G401.6 (cell line): ENCODE measurements around the gene HOXB4.

ENCODE experiments used
- FAIRE-seq: peaks from 2 replicates; lab custom pipeline; 2012; peaks lifted over from hg19 to GRCh38; lab: Jason Lieb, UNC

HOXB4 gene

GRCh38 chr17:48601539-48602425 lies 23.6 kb upstream of the HOXB4 start:
- FAIRE-seq: no peak

GRCh38 chr17:48601207-48601538 lies 23.0 kb upstream of the HOXB4 start:
- FAIRE-seq: no peak

DNA sequence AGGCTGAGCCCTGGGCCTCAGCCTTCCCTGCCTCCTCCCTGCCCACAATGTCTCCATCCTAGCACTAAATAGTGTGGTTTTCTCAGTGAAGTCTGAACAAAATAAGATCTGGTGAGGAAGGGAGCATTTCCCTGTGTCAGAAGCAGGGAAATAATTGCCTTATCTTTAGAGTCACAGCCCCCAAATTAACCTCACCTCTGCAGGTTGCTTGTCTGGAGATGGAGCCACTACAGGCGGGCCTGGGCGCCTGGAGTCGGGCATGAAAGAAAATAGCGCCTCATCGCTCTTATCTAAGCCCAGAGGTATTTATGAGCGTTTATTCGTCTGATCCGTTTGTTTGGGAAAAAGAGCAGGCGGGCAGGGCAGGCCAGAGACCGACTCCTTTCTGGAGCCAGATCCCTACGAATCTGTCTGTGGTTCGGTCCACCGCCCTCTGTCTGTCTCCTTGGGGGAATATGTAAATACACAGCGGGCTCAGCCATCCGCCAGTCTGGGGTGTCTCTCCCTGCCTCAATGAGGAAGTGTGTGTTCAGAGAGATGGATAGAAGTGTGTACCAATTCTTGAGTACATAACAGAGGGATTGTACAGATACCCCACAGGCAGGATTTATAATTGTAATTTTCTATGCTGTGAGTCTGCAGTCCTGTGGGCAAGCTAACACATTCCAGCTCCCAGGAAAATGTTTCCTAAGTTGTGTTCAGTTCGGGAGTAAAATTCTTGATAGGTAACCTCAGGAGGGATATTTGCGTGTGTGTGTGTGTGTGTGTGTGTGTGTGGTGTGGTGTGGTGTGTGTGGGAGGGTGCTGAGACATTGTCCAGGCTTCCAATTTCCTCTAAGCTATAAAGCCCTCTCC lies 22.3 kb upstream of the HOXB4 start:
- no peak for FAIRE-seq

DNA sequence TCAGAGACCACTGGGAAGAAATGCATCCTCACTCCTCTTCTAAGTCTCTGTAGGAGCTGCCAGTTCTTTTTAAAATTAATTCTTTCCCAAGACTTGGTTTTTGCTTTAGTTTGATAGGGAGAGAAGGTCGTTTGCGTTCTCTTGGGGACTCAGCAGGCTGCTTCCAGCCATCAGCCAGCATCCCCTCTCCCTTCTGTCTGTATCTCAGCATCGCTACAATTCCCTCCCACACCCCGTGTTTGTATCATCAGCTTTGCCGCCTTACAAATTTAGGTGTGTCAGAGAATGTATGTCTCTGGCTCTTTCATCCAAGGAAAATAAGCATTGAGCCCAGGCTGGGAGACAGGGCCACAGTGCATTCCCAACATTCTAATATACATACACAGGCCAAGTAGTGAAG lies 21.2 kb upstream of the HOXB4 start:
- FAIRE-seq: no peak

- no peak for FAIRE-seq
Observed at GRCh38 chr17:48598736-48599135, 20.6 kb upstream of the HOXB4 start.

- FAIRE-seq: peak; percentile 72
Observed at GRCh38 chr17:48597778-48598631, 19.9 kb upstream of the HOXB4 start.

DNA sequence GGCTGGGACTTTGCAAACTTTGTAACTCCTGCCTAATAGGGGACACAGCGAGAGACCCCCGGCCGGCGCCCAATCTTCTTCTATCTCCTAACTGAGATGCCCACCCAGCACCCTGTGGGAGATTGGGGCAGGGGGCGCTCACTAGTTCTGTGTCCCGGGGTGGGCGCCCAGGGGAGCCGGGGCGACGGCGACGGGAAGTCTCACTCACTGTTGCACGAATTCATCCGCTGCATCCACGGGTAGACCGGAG lies 19.3 kb upstream of the HOXB4 start:
- FAIRE-seq: no peak

DNA sequence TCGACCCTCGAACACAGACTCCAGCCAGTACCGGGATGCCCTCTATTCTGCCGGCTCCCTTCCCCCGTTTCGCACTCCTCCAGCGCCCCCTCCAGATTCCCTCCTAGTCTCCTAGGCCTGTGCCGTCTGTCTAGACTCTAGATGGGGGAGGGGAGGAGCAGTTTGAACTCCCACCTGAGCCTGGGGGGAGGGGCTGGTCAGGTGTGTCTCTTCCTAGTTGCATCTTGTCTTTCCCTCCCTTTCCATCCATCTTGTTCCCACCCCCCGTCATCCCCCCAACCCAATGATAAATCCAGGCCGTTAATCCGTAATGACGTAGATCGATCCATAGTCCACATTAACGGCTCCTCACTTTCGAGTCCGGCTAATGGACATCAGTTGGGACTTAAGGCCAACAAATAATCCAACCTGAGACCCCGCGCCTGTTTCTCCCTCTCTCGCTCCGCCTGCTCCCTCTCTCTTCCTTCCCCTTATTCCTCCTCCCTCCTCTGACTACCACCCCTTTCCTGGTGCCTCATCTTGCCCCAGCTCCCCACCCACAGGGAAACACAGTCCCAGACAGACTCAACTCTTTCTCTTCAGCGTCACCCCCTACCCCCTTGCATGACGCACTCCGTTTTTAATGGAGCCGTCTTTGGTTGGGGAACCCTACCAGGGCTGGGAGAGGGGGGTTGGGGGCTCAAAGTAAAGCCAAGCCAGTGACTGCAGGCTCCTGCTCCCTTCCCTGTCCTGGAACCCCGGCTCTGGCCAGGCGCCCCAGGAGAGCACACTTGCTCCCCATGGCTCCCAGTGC lies 18.8 kb upstream of the HOXB4 start:
- FAIRE-seq: no peak

GRCh38 chr17:48596000-48596734 lies 18.0 kb upstream of the HOXB4 start:
- no peak for FAIRE-seq

- no peak for FAIRE-seq
Observed at GRCh38 chr17:48595278-48595999, 17.3 kb upstream of the HOXB4 start.

GRCh38 chr17:48594538-48595277 lies 16.6 kb upstream of the HOXB4 start:
- FAIRE-seq: no peak

DNA sequence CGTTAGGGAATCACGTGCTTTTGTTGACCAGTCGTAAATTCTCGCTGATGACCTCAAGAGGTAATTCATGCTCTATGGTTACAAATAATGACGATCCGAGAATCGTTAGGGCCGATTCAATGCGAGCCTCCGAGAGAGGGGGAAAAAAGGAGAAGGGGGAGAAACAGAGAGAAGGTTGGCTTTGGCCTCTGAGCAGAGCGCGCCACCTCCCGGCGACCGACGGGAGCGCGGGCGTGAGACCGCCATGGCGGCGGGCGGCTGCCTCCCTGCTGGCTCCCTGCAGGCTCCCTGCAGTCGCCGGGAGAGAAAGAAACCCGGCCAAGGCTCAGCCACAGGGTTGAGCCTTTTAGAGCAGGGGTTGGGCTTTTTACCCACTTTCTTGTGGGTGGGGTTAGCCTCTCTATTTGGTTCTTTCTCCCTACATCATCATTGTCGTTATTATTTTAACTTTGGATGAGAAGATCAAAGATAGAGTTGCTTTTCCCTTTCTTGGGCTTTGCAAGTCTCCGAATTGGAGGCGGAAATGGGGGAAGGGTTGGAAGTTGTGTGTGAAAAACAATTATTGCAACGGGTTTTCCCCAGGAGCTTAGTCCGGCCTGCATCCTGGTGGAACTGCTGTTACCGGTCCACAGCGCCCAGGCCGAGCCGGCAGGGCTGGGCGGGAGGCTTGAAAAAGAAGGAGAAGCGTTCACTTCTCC lies 15.8 kb upstream of the HOXB4 start:
- FAIRE-seq: peak; percentile 95

GRCh38 chr17:48593126-48593829 lies 15.1 kb upstream of the HOXB4 start, which contains the start of gene HOXB5:
Gene HOXB5, minus strand, starts transcription at chr17:48593779. Its CDS starts 97 bp downstream, at chr17:48593682.
- FAIRE-seq: no peak

DNA sequence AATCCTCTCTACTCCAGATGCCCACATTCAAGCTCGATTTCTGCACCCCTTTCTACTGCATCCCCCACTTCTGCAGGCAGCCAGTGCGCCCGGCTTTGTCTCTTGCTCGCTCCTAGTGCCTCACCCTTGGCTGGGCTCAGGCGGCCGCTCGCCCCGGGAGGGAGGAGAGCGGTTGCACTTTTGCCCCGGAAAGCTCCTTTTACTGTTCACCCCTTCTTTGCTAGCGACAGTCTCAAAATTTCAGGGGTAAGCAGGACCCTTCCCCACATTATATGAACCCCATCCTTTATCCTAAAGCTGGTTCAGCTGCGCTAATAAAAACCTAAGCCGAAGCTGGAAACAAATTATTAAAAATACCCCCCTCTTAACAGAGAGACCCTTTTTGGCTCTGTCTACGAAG lies 14.4 kb upstream of the HOXB4 start:
- FAIRE-seq: no peak

DNA sequence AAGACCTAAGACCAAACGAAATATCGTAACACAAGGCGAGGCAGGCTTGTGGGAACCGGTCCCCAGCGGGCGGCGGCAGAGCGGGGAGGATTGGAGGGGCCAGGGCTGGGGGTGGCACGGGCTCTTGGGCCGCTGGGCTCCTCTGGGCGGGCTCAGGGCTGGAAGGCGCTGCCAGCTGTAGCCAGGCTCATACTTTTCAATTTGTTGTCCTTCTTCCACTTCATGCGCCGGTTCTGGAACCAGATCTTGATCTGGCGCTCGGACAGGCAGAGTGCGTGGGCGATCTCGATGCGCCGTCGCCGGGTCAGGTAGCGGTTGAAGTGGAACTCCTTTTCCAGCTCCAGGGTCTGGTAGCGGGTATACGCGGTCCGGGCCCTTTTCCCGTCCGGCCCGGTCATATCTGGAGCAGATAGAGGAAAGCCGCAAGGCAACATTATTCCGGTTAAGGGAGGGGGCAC lies 13.9 kb upstream of the HOXB4 start:
- no peak for FAIRE-seq

DNA sequence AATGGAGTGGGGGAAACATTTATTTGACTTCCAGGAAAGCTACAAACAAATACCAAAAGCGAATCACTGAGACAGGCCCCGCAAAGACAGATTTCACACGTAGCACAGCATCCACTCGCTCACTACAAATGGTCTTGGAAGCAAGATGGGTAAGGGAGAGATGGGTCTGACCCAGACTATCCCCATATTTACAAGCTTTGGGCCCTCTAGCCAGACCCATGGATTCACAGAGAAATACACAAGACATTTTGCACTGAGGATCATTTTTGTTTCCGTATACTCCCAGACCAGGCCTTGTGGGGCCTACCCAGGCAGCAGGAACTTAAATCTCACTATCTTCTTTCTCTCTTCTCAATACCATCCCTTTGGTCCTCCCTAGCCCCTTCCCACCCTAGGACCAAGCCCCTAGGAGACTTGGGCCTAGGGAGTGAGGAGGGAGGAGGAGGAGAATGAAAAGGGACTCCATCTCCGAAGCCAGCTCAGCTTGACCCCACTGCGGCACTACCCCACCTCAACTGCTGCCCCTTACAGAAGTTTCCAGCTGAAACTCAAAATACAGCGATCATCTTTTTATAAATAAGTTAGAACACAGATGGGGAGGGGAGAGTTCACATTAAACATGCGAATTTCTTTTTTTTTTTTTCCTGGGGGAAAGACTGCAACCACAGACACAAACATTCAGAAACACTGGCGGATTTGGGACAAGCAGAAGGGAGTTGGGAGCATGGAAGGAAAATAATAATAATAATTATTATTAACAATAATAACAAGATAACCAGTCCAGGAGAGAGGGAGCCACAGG lies 13.3 kb upstream of the HOXB4 start:
- FAIRE-seq: no peak

- no peak for FAIRE-seq
Observed at GRCh38 chr17:48590607-48591161, 12.5 kb upstream of the HOXB4 start.
